ENCODE measurements around the gene RPP25. TPM values are rescaled to one million over a fixed set of nuclear protein-coding genes. Genes with fewer than 3 reads are reported as not detected.

Gene RPP25
- total and polyA plus RNA-seq, 10 of the 15 experiments (the other 5 are each of a cell fraction or from before 2014, with no cell fraction given): 0.41 to 10.8 (median 4.7) TPM

DNA sequence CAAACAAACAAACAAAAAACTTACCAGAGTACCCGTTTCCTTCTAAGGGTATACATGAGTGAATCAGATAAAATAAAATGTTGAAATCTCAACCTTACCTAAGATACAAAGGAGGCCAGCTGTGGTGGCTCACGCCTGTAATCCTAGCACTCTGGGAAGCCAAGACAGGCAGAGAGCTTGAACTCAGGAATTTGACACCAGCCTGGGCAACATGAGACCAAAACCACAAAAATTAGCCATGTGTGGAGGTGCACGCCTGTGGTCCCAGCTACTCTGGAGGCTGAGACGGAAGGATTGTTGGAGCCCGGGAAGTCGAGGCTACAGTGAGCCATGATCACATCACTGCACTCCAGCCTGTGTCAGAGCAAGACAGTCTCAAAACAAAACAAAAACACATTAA lies 38.9 kb downstream of the RPP25 start:
- H3K4me3 ChIP-seq: no peak overlapping the region
- H3K27ac ChIP-seq (ENCODE audit: control insufficient read depth, insufficient read depth): no peak overlapping the region
- H2AFZ ChIP-seq (ENCODE audit: control insufficient read depth, low read depth, low read length): no peak overlapping the region
- BruUV-seq (replicated peaks): no TSS peak
- DNase-seq (ENCODE audit: low read depth, low spot score): no peak
- no peaks in the 10 kb centered on the region for H3K9me3 ChIP-seq (replicated peaks; ENCODE audit: control insufficient read depth, insufficient read depth, low read length)
- POLR2A ChIA-PET: interaction anchor here (0.6 to 0.8 kb wide), 2 partner anchors 16 to 113 kb away, joined by 3 to 6 read pairs; no protein-coding TSS in a partner anchor
- H3K27me3 ChIP-seq (replicated peaks in 1 of 2; ENCODE audit: control insufficient read depth in 2 of 2, insufficient read depth in 2 of 2, low read length in 1 of 2): no peaks in the 10 kb centered on the region
- peaks cover 11 to 50% of the 10 kb centered on the region in 2 experiments for H3K36me3 ChIP-seq (ENCODE audit: control insufficient read depth in 2 of 2, insufficient read depth in 2 of 2, low read length in 1 of 2)
- H4K20me1 ChIP-seq (ENCODE audit: control insufficient read depth, insufficient read depth): no peaks in the 10 kb centered on the region
- H3K79me2 ChIP-seq (ENCODE audit: control insufficient read depth, insufficient read depth, low read length): no peaks in the 10 kb centered on the region
- in situ Hi-C loops (cut with MboI): loop anchor here (5.0 kb wide), 1 partner anchor 50 kb away; no protein-coding TSS in a partner anchor
- FAIRE-seq: no peak
- CTCF ChIA-PET: interaction anchor here (0.9 to 1.7 kb wide), 2 partner anchors 16 to 17 kb away, joined by 4 to 5 read pairs; no protein-coding TSS in a partner anchor
- ATAC-seq: no peak
- H3K4me2 ChIP-seq (ENCODE audit: control insufficient read depth, insufficient read depth): no peak overlapping the region
- intact Hi-C loops (cut with micrococcal nuclease; ENCODE audit: unreplicated experiment): no loop called here
- 90% methylated on average over 6 of the region's 6 CpGs for WGBS (ENCODE audit: insufficient coverage, insufficient replicate concordance, low lambda C conversion rate, missing lambda C conversion rate)
- RAD21 ChIA-PET (ENCODE audit: unreplicated experiment): no interaction called here
- H3K4me1 ChIP-seq (ENCODE audit: control insufficient read depth, insufficient read depth, low read length): no peaks in the 10 kb centered on the region
- H3K9ac ChIP-seq (ENCODE audit: control insufficient read depth, insufficient read depth, low read length): no peak overlapping the region
- SMC1A ChIA-PET (ENCODE audit: uncharacterized antibody, unreplicated experiment): interaction anchor here (1.6 to 1.7 kb wide), 2 partner anchors 10 to 17 kb away, joined by 5 read pairs; no protein-coding TSS in a partner anchor
- no peak for TF ChIP-seq MYC (IDR thresholded peaks at IDR 0.05; ENCODE audit: insufficient read depth, insufficient read length, insufficient replicate concordance, low read length, severe bottlenecking)
- TF ChIP-seq HDAC6 (IDR thresholded peaks at IDR 0.05; ENCODE audit: unreplicated experiment): no peak
- TF ChIP-seq, protein P1, sequence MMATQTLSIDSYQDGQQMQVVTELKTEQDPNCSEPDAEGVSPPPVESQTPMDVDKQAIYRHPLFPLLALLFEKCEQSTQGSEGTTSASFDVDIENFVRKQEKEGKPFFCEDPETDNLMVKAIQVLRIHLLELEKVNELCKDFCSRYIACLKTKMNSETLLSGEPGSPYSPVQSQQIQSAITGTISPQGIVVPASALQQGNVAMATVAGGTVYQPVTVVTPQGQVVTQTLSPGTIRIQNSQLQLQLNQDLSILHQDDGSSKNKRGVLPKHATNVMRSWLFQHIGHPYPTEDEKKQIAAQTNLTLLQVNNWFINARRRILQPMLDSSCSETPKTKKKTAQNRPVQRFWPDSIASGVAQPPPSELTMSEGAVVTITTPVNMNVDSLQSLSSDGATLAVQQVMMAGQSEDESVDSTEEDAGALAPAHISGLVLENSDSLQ (IDR thresholded peaks at IDR 0.05): no peak
- TF ChIP-seq ZNF274 (IDR thresholded peaks at IDR 0.05; ENCODE audit: insufficient read depth, insufficient read length): no peak
- no peak for TF ChIP-seq EGR1 (IDR thresholded peaks at IDR 0.05; ENCODE audit: borderline replicate concordance in 1 of 2, low read depth in 2 of 2, low read length in 2 of 2)
- TF ChIP-seq CBX5 (IDR thresholded peaks at IDR 0.05; ENCODE audit: low read depth): no peak
- no peak for TF ChIP-seq NR2C1 (IDR thresholded peaks at IDR 0.05)
- TF ChIP-seq CHD1 (IDR thresholded peaks at IDR 0.05; ENCODE audit: low read depth, low read length): no peak
- TF ChIP-seq ZBTB33 (IDR thresholded peaks at IDR 0.05): no peak
- TF ChIP-seq ZNF687 (IDR thresholded peaks at IDR 0.05): no peak
- no peak for TF ChIP-seq SMARCA5 (IDR thresholded peaks at IDR 0.05)
- no peak for TF ChIP-seq NKRF (conservative IDR thresholded peaks at IDR 0.05)
- no peak for TF ChIP-seq PAX8 (IDR thresholded peaks at IDR 0.05)
- TF ChIP-seq NRF1 (conservative IDR thresholded peaks at IDR 0.05; ENCODE audit: low read depth, low read length): no peak

Data from GM12878 (cell line).